B cell (primary cell): ENCODE data around the gene PTH1R.

Experiments
- CTCF ChIP-seq: fragments of 200-600 bp; IDR thresholded peaks from one replicate; pipeline ENCODE4 v1.8.0; 2022; ENCODE audit warnings: antibody characterized with exemption, mild to moderate bottlenecking
- EZH2 ChIP-seq: IDR thresholded peaks from 2 replicates; pipeline ENCODE4 v1.6.1; 2012; ENCODE audit warnings: borderline replicate concordance, low read depth, mild to moderate bottlenecking, moderate library complexity, low read length; ENCODE audit not compliant: insufficient read depth, poor library complexity, severe bottlenecking

GRCh38 chr3:46944191-46944590 is 66.7 kb downstream of the PTH1R start:
- TF ChIP-seq EZH2, result no peak
- no peak for TF ChIP-seq CTCF
